HL-60/S4 treated with phorbol 12-myristate 13-acetate at 8.2 ng/mL for 4 days and 3 days (cell line): ENCODE measurements around the gene N4BP2.

Experiments
- in situ Hi-C: fragments of 300-500 bp; cut with MboI; formaldehyde crosslinking; loops from 2 replicates; pipeline ENCODE4 v1.15.0; 2022; ENCODE audit warnings: low sequenced_read_pairs

The N4BP2 gene

DNA sequence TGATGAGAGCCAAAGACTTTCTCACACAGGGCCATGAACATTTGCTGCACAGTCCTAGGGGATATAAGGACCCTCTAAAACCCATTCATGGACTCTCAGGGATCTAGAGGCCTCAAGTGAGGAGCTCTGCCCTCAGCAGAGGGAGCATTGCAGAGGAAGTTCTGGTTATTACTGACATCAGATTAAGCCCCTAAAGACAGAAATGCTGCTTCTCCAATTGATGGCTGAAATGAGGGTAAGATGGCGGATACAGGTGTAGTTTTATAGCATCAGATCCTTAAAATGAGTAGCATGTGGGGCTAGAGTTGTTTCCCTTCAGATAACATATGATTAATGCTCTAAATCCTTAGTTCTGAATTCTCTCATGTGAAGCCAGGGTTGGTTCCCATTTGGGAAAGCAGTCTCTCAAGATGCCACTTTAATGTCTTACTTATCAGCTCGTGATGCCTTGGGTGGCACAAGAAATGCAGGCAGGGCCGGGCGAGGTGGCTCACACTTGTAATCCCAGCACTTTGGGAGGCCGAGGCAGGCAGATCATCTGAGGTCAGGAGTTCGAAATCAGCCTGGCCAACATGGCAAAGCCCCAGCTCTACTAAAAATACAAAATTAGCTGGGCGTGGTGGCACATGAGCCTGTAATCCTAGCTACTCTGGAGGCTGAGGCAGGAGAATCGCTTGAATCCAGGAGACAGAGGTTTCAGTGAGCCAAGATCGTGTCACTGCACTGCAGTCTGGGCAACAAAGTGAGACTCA is 148.0 kb downstream of the N4BP2 start:
- in situ Hi-C loops = no loop called here

DNA sequence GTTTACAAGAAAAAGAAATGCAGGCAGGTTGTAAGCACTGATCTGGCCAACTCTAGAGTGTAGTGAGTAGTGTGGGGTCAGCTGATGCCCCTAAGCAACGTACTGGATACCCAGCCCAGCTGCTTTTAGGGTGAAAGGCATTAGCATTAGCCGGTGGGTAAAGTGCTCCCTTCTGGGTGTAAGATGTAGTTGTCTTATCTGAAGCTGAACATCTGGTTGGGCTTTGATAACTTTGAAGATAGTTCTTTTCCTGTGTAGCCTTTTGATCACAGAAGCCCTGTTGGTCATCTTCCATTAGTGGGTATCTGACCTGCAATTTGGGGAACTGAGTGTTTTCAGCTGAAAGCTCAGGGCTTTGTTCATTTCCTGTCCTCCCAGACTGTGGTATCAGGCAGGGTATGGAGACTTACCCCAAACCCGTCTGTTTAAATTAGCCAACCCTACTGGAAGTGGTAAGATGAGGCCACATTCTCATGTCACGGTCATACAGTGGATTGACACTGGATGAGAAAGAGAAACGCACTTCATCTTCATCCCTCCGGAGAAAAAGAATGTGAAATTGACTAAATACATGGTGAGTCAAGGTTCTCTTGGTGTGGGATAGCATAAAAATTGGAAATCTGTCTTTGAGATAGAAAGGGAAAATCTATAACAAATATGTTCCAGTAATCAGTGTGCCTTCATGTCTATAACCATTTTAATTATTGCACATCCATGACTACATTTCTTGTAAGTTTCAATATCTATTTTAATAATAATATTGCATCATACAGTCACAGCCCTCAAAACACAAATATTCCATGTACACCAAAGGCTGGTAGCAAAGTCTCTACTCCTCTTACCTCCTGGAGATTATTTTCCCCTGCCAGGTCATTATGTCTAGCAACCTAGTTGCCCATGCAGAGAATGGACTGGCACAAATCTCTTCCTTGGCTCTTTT is 148.9 kb downstream of the N4BP2 start:
- in situ Hi-C loops = no loop called here

- in situ Hi-C loops = no loop called here
Observed at GRCh38 chr4:40206426-40206825, 149.8 kb downstream of the N4BP2 start.
